NCI-H526 treated with DMSO at 0.1 percent for 48 hours (cell line): ENCODE data around the gene EHD4.
A peak's percentile ranks its signal among the peaks of the same experiment; 100 is the strongest.

Experiments
- DNase-seq: peaks from one replicate; lab custom pipeline; 2025; lab: John Stamatoyannopoulos, UW

Gene EHD4

DNA sequence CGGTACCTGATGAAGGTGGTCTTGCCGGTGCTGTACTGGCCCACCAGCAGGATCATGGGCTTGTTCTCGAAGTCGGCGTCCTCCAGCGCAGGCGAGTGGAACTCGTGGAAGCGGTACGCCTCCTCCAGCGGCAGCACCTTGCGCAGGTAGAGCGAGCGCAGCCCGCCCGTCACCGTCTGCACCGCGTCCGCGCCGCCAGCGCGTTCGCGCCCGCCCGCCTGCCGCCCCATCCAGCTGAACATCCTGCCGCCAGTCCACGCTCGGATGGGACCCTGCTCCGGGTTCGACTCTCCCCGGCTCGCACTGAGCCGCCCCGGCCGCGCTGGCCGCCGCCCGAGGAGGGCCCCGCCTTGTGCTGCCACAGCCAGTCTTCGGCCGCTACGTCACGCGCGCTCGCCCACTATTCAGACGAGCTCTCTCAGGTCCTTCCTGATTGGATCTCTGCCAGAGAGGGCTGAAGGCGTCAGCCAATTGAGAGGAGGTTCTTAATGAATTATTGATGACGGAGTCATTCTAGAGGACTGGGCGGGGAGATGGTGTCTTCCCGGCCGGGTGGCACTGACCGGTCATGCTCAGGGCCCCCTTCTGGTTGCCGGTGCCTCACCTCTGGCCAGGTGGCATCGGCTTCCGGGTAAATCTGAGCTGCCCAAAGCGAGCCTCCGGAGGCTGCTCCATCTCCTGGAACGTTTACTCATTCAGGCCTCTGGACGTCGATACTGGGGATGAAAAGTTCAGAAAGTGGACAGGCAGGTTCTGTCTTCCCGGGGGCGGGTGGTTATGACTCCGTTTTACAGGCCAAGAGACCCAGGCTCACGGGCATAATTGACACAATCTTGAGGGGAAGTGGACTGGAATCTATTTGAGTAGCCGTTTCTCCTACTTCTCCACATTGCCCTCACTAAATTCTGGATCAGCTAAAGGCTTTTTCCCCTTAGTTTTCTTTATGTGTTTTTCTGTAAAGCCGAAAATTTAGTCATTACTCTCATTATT is at the start of gene EHD4:
Gene EHD4 (minus strand): TSS at position 305 of the 990 bp plus-strand sequence. CDS start 63 bp downstream, at position 242.
- peak; percentile 97 for DNase-seq

DNA sequence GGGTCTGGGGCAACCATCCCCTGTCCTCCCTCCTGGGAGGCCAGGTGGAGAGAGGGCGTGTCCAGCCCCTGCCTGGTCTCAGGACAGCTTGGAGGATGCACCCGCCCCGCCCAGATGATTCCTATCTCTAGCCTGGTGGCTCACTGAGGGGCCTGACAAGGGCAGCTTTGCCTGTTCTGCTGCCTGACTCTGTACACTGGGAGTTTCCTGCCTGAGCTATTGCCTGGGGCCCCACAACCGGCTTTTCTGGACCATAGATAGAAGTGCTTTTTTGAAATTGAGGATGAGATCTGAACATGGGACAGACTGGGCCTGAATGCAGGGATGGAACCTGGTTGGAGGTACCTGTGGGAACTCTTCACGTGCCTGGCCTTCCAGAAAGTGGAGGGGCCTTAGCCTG is 49.2 kb upstream of the EHD4 start:
- DNase-seq = no peak

DNA sequence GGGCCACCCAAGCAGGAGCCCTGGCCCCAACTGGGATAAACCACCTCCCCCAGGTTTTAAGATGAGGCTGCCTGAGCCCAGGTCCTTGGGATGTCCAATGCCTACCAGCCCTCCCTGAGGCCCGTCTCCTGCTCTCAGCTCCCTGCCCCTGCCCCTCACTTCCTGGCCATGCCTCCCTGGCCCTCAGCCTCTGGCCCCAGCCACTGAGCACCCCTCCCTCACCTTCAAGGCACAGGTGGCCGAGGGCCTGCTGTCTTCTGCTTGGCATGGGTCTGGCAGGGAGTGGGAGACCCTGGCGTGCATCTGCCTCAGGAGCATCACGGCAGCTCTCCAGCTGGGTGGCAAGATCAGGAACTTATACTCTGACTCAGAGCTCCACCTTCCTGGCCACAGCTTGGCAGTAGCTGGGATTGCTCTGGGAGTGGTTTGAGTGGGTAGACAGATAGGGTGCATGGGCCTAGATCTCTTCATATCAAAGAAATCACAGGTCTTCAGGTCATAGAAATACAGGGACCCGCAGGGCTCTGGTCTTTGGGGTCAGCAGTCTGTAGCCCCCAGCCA is 48.4 kb upstream of the EHD4 start, which contains the start of gene PLA2G4E:
Gene PLA2G4E (minus strand): TSS at position 330 of the 561 bp plus-strand sequence. CDS start 12 bp downstream, at position 318.
- no peak for DNase-seq

DNA sequence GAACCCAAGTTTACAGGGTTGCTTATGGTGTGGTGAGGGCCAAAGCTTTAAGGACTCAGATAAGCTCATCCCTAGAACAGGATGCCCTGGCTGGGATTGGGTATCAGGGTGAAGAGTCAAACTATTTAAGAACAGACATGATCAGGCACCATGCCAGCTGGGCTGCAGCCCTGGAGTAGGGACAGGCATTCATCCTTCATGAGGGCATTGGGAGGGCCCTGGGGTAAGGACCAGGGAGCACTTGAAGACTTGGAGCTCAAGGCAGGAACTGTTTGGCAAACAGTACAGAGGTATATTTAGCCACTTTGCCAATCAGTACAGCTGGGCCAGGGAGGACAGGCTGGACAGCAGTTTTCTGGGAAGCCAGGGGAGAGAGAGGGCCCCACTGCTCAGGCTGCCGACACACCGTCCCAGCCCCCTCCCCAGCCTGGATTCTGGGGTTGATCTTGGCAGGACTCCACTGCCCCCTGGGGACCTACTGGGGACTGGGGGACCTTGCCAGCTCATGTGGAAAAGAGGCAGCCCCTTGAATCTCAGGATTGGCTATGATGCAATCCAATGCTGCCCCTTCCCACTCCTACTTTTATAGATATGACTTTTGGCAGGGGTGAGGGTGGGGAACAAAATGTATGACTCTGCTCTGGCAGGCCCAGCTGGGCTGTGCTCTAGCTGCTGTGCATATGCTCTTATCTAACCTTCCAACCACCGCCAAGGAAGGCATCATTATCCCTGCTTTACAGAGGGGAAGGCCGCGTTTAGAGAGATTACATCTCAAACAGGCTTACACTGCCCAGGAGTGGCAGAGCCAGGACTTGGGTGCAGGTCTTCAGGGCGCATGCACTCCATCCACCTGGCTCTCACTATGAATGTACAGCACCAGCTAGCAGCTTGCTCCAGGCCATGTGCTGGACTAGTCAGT is 46.2 kb upstream of the EHD4 start:
- no peak for DNase-seq

DNA sequence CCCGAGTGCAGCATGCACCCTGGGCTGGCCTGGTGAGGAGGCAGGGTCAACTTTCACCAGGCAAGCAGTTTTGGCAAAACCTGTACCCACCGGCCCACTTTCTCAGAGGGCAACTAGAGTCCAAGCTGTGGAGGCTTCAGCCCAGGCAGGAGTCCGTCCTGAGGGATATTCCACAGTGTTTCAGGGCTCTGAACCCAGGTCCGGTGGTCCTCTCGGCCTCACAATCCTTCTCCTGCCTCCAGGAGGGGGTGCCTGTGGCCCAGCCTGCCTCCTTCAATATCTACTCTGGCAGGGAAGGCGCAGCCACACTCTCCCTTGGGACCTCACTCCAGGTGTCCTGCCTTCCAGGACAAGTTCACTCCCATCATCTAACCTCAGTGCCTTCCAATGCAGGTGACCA is 44.6 kb upstream of the EHD4 start:
- DNase-seq = no peak

DNA sequence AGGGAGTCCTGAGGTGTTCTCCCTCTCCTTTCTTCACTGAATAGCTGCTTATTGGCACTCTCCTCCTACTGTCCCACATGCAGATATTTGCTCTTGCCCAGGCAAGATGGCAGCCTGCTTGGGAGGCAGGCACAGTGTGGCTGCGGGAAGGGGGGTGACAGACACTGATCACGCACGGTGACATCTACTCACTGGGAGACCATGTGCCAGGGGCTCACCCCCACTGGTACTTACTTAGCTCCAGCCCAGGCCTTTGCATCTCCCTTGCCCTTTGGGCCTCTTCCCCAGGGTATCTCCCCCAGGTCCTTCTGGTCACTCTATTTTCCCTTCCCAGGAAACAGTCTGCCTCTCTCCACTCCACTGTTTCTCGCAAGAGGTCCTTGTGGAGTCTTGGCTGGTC is 42.0 kb upstream of the EHD4 start:
- DNase-seq = no peak

DNA sequence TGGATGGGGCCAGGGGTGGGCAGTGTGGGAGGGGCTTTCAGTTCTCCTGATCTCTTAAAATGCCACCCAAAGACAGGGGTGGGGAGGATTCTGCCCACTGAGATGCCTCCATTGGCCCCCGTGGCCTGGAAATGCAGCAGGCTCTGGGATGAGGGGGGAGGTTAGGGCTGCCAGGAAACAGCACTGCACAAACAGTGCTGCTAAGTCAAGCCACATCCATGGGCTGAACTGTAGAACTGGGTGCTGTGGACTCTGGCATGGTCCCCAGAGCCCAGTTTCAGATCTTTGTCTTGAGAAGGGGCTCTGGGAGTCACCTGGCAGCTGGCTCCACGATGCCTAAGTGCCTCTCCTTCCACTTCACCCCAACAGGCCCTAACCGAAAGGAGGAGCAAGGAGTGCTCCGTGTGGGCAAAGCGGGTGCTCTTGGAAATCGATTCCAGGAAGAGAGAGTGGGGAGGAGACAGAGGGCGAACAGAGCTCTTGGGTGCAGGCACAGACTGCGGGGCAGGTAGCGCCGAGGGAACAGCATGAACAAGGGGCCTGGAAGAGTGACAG is 40.6 kb upstream of the EHD4 start:
- DNase-seq = no peak

DNA sequence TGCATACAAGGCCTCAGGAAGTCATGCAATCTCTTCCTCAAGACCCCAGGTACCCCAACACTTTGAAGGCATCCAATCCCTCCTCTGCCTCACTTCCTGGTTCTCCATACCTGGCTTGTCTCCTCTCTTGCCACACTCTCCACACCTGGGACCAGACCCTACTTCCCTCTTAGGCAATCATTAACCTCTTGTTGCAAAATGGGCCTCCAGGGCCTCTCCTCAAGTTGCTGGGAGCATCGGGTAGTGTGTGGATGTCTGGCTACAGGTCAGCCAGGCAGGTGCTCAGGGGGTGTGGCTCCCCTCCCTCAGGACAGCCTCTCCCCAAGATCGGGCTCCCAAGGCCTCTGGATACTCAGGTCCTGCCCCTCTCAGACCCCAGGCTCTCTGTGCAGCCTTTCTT is 39.9 kb upstream of the EHD4 start:
- no peak for DNase-seq

DNA sequence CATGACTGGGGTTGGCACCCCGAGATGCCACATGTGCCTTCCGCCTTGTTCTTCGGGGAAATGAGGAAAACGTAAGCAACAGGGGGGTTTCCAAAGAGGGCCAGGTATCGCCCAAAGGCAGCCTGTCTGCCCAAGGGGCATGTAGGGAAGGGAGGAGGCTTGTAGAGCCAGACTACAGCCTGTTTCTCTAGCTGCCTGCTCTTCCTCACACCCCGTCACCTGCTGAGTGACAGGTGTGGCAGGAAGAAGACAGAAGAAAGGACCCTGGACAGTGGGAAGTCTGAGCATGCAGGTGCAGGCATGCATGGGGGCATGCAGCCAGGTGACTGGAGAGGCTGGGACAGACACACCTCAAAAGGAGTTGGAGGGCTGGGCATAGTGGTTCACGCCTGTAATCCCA is 38.7 kb upstream of the EHD4 start:
- no peak for DNase-seq

DNA sequence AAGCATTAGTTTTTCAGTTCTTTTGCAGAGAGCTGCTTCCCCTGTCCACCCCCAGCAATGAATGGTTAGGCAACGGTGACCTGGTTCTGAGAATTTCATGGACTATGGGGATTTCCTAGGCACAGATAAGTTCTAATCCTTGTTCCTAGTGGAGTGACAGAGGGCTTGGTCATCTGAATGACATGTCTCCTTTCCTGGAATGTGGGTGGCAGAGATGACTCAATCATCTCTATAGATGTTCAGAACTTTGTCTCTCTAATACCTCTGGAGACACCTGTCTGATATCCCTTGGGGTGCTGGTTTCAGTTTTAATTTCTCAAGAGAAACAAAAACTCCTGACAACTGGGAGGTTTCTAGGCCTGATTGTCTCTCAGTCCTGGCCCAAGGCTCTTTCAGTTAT is 38.1 kb upstream of the EHD4 start:
- DNase-seq = no peak

DNA sequence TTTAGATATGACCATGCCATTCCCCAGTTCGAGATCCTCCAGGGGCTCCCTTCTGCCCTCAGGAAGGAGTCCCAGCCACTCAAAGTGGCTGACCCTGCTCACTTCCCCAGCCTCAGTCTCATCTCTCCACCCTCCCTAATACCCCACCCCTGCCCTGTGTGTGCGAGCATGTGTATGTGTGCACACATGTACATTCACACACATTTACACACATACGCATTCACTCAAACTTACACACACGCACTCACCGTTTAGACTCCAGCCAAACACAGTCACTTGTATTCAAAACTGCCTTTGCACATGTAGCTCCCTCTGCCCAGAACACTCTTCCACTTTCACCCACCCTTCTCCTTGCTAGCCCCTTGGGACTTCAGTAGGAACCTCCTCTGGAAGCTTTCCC is 37.1 kb upstream of the EHD4 start:
- DNase-seq = no peak

DNA sequence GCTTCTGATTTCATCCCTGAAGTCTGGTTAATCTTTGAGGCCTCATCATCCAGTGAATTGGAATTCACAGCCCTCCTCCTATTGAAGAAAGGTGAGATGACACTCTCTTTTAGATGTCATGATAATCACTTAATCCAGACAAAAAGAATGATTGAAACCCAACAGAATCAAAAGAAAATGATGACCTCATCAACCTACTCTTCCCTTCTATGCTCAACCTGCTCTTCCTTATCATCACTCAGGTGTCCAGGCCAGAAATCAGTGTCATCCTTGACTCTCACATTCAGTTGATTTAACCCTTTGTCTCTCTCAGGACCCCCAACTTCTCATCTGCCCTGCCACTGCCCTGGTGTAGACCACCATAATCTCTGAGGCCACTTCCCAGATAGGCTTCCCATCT is 36.7 kb upstream of the EHD4 start:
- DNase-seq = no peak

DNA sequence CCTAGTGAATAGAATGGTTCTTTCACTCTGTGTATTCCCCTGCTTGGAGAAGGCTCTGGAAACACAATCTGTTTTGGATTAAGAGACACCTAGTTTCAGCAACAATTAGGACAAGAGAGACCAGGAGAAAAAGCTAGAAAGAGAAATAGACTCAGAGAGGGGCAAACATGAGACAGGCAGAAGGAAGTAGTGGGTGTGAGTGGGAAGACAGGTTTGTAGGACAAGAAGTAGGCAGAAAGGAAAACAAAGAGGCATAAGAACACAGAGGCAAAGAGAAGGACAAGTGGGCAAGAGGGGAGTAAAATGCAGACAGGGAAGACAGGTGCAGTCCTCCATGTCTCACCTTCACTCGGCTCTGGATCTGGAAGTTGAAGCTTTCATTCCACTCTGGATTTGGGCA is 35.0 kb upstream of the EHD4 start:
- DNase-seq = no peak

DNA sequence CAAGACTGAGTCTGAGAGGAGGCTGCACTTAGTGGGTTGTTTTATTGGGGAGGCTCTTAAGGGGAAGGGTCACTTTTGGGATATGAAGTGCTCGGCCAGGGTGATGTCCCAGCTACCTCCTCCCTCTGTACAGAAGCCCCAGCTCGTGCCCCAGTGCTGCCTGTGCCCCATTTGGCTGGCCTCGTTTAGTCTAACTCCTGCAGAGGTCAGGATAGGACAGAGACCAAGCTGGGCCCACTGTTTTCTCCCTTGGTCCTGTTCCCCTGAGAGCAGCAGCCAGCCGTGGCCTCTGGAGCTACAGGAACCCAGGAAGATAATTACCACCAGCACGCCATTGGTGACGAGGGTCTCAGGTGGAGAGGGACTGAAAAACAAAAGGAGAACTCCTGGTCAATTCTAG is 30.0 kb upstream of the EHD4 start:
- no peak for DNase-seq

DNA sequence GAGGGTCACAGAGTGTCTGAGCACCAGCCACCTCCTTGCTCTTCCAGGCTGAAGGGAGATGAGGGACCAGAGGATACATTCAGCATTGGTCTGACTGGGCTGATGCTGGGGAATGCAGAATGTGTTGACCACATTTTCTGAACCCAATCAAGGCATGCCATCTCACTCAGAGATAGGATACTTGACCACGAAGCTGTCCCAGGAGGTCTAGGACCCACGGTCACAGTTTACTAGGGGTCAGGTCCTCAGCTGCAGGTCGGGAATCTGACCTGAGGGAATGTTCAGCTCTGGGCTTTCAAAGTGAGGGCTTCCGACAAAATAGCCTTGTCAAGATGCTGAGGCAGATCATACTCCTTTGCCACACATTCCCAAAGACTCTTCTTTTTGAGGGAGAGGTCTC is 28.9 kb upstream of the EHD4 start:
- no peak for DNase-seq

DNA sequence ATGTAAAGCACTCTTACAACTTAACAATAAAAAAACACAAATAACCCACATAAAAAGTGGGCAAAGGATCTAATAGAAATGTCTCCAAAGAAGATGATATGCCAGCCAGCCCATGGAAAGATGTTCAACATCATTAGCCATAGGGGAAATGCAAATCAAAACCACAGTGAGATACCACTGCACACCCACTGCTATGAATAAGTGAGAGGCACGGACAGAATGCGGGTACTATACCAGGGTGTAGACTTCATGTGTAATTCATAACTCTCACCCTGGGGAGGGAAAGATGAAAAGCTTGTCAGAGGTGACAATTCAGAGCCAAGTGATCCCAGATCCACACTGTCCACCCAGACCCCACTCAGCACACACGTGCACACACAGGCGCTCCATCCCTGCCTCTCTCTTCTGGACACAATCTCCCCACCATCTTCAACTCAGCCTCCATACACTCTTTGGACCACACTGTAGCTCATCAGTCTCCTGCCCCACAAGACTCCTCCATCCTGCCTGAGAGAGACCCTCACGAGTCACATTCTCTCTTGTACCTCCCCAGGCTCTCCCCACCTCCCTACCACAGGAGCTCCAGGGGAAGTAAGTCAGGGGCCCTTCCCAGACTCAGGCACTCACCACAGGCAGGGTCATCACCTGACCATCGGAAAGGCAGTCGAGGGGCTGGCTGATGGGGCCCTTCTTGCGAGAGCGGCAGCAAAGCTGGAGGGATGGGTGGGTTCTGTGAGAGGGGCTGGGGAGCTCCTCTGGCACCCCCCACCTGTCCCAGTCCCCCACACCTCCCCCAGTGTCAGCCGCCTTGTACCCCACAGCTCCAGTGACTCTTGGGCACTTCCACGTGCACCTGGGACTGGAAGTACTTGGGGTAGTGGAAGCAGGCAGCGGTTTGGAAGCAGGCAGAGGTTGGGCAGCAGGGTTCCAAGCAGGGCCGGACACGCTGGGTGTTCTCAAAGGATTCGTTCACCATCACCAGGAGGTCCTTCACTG is 27.2 kb upstream of the EHD4 start:
- DNase-seq = peak; percentile 62

DNA sequence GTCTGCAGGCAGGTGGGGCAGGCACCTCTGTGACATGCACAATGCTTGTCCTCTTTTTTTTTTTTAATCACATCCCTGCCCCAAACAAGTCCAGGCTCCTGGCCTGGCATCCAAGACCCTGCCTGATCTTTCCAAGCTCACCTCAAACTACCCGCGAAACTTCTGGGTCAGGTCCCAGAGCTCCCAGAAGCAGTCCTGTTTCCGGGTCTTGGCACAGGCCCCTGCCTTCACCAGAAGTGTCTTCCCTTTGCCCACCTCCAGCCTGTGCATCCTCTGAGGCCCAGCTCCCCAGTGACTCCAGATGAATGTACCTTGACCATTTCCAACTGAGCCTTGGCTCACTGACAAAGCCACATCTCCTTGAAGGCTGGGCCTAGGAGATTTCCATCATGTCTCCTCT is 25.5 kb upstream of the EHD4 start:
- no peak for DNase-seq

DNA sequence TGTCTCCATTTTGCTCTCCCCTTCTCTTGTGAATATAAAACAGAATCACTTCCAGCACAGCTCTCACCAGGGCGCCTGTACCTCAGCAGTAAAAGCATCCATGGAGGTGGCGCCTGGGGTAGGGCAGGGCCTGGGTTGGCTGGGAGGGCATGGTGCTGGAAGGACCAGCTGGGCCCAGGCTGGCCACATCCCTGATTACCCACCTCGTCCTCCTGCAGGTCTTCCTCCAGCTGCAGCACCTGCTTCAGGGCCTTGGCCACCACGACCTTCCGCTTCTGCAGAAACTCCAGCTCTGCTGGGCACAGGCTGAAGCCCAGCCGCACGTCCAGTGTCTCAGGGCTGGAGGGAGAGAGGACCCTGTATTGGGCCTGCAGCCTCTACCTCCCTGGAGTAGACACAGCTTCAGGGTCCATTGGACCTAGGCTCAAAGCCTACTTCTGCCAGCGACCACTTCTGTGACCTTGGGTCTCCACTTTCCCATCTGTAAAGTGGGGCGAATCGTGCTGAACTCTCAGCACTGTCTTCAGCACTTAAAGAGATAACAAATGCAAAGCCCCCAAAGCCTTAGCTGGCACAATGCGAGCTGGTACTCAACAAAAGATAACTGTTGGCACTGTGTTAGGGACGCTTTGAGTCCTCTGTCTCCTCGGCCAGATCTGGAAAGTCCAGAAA is 24.7 kb upstream of the EHD4 start:
- no peak for DNase-seq

DNA sequence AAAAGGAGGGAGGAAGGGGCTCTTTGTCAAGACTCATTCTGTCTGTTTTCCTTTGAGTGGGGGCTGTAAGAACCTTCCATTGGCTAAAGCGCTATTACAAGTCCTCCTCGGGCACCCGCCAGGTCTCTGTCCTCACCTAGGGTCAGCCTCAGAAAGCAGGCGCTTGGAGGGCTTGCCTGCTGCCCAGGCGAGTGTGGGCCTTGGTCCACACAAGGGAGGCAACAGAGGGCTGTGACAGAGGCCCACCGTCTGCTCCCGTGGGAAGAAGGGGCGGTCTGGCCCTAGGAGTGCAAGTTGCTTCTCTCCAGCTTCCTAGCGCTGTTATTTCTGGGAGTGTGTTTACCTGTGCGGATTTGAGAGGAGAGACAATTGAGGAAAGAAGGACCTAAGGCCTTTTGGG is 24.0 kb upstream of the EHD4 start:
- no peak for DNase-seq

DNA sequence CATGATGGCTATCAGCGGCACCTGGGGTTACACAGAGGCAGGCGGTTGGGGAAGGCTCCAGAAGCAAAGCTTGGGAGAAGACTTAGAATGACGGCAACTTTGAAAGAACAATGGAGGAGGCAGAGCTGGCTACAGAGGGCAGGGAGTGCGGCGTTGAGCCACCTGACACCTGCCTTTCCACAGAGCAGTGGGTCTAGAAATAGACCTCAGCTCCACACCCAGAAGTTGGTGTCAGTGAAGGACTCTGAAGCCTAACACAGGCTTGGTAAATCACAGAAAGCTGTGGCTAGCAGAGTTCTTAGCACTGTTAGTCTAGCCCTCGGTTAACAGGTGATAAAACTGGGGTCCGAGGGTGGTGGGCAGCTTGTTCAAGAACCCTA is 23.1 kb upstream of the EHD4 start:
- DNase-seq = no peak
